Measurements from ENCODE around the gene ENPEP. TPM values are rescaled to one million over a fixed set of nuclear protein-coding genes. Genes with fewer than 3 reads are reported as not detected.
A peak's percentile ranks its signal among the peaks of the same experiment; 100 is the strongest.

The ENPEP gene
- total and polyA plus RNA-seq, 8 donors = 0.19 to 11.9 (median 0.45) TPM; not detected in 1

DNA sequence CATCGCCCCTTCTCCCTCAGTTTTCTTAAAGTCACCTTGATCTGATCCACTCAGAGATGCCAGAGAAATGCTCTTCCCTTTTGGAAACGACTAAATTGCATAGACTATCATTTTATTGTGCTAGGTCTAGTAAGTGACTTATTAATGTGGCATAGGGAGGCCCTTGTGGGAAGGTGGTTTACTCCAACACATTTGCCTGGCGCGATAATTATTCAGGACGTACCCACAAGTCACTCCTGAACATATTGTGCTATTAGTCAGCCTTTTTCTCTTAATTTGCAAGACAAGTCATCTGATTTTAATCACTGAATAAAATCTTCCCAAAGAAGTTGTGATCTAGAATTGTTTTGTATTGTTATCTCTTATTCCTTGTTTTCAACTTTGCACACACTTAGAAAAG lies 7.6 kb downstream of the ENPEP start:
- no peak for TF ChIP-seq EP300 (IDR thresholded peaks at IDR 0.05)
- TF ChIP-seq, protein P1, sequence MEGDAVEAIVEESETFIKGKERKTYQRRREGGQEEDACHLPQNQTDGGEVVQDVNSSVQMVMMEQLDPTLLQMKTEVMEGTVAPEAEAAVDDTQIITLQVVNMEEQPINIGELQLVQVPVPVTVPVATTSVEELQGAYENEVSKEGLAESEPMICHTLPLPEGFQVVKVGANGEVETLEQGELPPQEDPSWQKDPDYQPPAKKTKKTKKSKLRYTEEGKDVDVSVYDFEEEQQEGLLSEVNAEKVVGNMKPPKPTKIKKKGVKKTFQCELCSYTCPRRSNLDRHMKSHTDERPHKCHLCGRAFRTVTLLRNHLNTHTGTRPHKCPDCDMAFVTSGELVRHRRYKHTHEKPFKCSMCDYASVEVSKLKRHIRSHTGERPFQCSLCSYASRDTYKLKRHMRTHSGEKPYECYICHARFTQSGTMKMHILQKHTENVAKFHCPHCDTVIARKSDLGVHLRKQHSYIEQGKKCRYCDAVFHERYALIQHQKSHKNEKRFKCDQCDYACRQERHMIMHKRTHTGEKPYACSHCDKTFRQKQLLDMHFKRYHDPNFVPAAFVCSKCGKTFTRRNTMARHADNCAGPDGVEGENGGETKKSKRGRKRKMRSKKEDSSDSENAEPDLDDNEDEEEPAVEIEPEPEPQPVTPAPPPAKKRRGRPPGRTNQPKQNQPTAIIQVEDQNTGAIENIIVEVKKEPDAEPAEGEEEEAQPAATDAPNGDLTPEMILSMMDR (IDR thresholded peaks at IDR 0.05) = no peak
- no peak for TF ChIP-seq POLR2A (IDR thresholded peaks at IDR 0.05)
- H3K27ac ChIP-seq = no peak overlapping the region

DNA sequence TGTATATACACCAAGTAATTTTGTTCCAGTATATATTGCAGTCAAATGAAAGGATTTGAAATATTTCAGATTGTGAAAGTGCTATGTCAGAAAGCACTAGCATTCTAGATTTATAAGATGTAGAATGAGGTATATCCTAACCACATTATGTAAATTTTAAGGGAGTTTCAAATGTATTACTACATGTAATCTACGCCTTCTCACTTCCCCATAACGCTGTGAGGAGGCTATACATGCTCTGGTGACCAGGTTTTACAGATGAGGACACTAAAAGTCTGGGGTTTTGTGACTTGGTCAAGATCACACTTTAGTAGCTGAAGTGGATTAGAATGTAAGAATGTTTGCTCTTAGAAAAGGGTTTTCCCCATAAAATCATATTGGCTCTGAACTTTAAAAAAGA lies 8.1 kb downstream of the ENPEP start:
- no peak for DNase-seq
- H3K36me3 ChIP-seq = no peaks in the 10 kb centered on the region
- H3K9me3 ChIP-seq = no peaks in the 10 kb centered on the region
- intact Hi-C loops (cut with DNase I; ENCODE audit: low total_unique reads) = no loop called here
- peaks cover 0 to 15% (median 0%) of the 10 kb centered on the region in 3 donors for H3K27me3 ChIP-seq
- peaks cover 0 to 4% (median 1%) of the 10 kb centered on the region in 4 donors for H3K4me1 ChIP-seq
- WGBS, 5 donors = 70 to 85% (median 79%) methylated on average over 2 of the region's 2 CpGs
- H3K27ac ChIP-seq = no peak overlapping the region
- H3K4me3 ChIP-seq = no peak overlapping the region
- TF ChIP-seq POLR2AphosphoS5 (IDR thresholded peaks at IDR 0.05) (no peak), POLR2A (IDR thresholded peaks at IDR 0.05) (no peak), EP300 (IDR thresholded peaks at IDR 0.05) (no peak)
- TF ChIP-seq, protein P1 (IDR thresholded peaks at IDR 0.05) = no peak

More for the DNA sequence above, 7.6 kb downstream of the ENPEP start:
- no peaks in the 10 kb centered on the region for H3K9me3 ChIP-seq
- WGBS, 5 donors = 74 to 84% (median 81%) methylated on average over 5 of the region's 5 CpGs
- no peaks in the 10 kb centered on the region for H3K36me3 ChIP-seq
- intact Hi-C loops (cut with DNase I; ENCODE audit: low total_unique reads) = no loop called here
- peaks cover 0 to 15% (median 0%) of the 10 kb centered on the region in 3 donors for H3K27me3 ChIP-seq
- no peak overlapping the region for H3K4me3 ChIP-seq
- no peak for DNase-seq
- peaks cover 0 to 4% (median 1%) of the 10 kb centered on the region in 4 donors for H3K4me1 ChIP-seq

DNA sequence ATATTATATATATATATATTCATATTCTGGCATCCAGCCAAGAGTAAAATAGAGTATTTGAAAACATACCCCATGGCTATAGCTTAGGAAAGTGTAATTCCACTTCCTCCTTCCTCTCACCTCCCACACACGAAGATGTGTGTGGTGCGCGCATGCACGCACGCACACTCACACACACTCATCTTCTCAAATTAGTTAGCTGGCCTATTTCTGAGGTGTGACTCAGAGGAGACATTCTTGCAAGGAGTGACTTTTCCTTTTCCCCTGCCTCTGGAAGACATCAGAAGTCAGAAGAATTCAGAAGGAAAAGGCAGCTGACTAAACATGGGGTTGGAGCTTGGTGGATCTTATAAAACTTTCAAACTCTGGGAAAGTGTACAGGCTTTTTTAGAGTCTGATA lies 8.8 kb downstream of the ENPEP start:
- intact Hi-C loops (cut with DNase I; ENCODE audit: low total_unique reads) = no loop called here
- Histone ChIP-seq H3K27ac (no peak overlapping the region), H3K4me1 (peaks cover 0 to 4% (median 1%) of the 10 kb centered on the region in 4 donors), H3K4me3 (no peak overlapping the region), H3K27me3 (peaks cover 0 to 15% (median 0%) of the 10 kb centered on the region in 3 donors), H3K9me3 (no peaks in the 10 kb centered on the region), H3K36me3 (no peaks in the 10 kb centered on the region)
- TF ChIP-seq, protein P1 (IDR thresholded peaks at IDR 0.05) = no peak
- no peak for TF ChIP-seq POLR2A (IDR thresholded peaks at IDR 0.05)
- TF ChIP-seq EP300 (IDR thresholded peaks at IDR 0.05) = no peak
- TF ChIP-seq POLR2AphosphoS5 (IDR thresholded peaks at IDR 0.05) = no peak
- peak in 1 of 2 donors; percentile 35 for DNase-seq
- WGBS, 5 donors = 69 to 83% (median 75%) methylated on average over 5 of the region's 5 CpGs

DNA sequence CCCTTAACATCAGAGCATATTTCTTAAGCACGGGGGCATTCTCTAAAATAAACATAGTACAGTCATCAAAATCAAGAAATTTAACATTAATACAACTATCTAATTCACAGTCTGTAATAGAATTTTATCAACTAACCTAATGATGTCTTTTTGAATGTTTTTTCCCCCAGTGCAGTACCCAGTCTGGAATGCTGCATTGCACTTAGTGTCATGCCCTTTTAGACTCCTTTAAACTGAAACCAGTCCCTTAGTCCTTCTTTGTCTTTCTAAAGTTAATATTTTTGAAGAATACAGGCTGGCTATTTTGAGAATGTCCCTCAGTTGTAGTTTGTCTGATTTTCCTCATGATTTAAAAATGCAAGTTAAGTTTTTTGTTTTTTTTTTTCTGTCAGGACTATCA lies 9.5 kb downstream of the ENPEP start:
- no peaks in the 10 kb centered on the region for H3K36me3 ChIP-seq
- H3K4me1 ChIP-seq = peaks cover 0 to 4% (median 1%) of the 10 kb centered on the region in 4 donors
- no peak overlapping the region for H3K4me3 ChIP-seq
- H3K27me3 ChIP-seq = peaks cover 0 to 15% (median 0%) of the 10 kb centered on the region in 3 donors
- H3K9me3 ChIP-seq = no peaks in the 10 kb centered on the region
- WGBS, 5 donors = 27 to 43% (median 39%) methylated on average over 1 of the region's 1 CpG
- intact Hi-C loops (cut with DNase I; ENCODE audit: low total_unique reads) = no loop called here
- TF ChIP-seq POLR2AphosphoS5 (IDR thresholded peaks at IDR 0.05) (no peak), POLR2A (IDR thresholded peaks at IDR 0.05) (no peak), EP300 (IDR thresholded peaks at IDR 0.05) (no peak)
- TF ChIP-seq, protein P1 (IDR thresholded peaks at IDR 0.05) = no peak
- no peak overlapping the region for H3K27ac ChIP-seq
- DNase-seq = no peak

All from stomach (tissue), 9 donors.